HG03442 (cell line): ENCODE data around the gene KRTAP3-3.
"Not testable (repeated sequence)": the region's sequence is repeated elsewhere in the genome, so short reads cannot be mapped to it uniquely, and the experiment has no call there.

Experiments
- ATAC-seq: cut with Tn5 transposase; IDR thresholded peaks from one replicate; pipeline ENCODE4 v1.9.1; 2021; ENCODE audit warnings: mild to moderate bottlenecking, moderate library complexity; ENCODE audit not compliant: unreplicated experiment

KRTAP3-3 gene

DNA sequence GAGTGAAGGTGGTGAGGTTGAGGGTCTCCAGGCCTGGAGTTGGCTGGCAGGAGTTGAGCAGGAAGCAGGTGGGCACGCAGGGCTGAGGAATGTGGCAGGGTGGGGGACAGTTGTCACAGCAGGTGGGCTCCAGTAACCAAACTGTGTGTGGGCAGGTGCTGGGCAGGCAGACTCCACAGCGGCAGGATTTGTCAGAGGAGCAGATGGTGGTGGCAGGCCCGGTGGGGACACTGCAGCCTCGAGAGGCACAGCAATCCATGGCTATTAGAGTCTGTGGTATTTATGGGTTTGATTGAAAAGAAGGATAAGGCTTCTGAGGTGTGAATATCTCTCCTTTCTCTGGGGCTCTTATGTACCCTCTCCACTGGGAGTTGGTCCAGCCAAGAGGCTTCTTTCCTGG lies at the start of gene KRTAP3-3:
Gene KRTAP3-3 (minus strand): TSS at position 326 of the 400 bp plus-strand sequence. CDS start 67 bp downstream, at position 259.
- ATAC-seq = no peak

DNA sequence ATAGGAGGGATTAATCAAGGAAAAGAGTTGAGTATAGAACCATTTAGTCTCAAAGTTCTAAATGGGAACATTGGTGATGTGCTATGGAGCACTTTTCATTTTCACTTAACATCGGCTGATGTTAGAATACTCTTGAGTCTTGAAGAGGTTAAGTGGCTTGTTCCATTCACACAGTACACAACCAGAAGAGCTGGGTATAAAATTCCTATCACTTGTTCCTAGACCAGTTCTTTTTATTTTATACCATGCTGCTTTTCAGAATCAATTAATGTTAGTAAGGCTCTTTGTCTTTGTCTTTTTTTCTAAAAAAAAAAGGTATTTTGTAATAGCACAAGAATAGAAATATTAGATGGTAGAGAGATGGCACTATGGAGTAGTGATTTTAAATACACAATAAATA lies 49.0 kb upstream of the KRTAP3-3 start:
- ATAC-seq = no peak

DNA sequence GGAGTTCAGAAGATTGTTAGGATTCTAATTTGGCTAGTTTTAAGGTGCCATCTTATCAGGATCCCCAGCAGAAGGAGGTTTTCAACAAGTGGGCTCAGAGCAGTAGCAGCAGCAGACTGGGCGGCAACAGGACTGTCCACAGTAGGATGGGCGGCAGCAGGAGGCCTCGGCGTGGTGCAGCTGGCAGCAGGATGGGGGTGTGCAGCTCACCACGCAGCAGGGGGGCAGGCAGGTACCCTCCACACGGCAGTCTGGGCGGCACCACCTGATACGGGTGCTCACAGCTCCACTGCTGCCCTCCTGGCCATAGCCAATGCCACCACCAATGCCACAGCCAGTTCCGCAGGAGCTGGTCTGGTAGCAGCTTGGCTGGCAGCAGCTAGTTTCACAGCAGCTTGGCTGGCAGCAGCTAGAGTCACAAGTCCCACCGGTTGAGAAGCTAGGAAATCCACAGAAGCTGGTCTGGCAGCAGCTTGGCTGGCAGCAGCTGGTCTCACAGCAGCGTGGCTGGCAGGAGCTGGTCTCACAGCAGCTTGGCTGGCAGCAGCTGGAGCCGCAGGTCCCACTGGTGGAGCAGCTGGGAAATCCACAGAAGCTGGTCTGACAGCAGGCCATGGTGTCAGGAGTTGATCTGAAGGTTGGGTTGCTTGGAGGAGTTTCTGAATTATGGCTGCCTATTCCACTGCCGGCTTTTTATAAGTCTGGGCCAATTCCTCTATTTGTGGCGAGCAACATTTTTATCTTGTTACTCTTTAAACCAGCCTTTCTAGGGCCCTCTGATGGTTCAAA lies 47.0 kb upstream of the KRTAP3-3 start, which contains the start of gene KRTAP1-1:
Gene KRTAP1-1 (minus strand): TSS at position 668 of the 789 bp plus-strand sequence. CDS start 53 bp downstream, at position 615.
- ATAC-seq = not testable (repeated sequence)

DNA sequence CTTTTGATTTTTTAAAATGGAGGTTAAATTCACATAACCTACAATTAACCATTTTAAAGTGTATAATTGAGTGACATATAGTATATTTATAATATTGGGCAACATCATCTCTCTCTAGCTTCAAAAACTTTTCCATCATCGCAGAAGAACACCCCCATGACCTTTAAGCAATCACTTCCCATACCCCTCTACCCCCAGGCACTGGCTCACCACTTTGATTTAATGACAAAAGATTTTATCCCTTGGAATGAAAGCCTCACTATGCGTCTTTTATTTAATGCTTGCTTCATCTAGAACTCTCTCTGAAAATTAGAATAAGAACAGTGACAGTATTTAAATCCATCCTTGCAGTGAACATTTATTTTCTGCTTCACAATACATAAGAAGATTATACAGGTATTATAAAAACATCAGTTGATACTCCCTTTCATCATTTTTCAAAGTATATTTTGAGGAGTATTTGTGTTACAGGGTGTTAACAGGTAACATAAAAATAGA lies 43.9 kb upstream of the KRTAP3-3 start:
- no peak for ATAC-seq

DNA sequence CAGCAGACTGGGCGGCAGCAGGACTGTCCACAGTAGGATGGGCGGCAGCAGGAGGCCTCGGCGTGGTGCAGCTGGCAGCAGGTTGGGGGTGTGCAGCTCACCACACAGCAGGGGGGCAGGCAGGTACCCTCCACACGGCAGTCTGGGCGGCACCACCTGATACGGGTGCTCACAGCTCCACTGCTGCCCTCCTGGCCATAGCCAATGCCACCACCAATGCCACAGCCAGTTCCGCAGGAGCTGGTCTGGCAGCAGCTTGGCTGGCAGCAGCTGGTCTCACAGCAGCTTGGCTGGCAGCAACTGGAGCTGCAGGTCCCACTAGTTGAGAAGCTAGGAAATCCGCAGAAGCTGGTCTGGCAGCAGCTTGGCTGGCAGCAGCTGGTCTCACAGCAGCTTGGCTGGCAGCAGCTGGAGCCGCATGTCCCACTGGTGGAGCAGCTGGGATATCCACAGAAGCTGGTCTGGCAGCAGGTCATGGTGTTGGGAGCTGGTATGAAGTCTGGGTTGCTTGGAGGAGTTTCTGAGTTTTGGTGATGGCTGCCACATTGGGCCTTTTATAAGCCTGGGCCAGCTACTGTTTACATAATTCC lies 40.5 kb upstream of the KRTAP3-3 start, which contains the start of gene KRTAP1-3:
Gene KRTAP1-3 (minus strand): TSS at position 529 of the 590 bp plus-strand sequence. CDS start 53 bp downstream, at position 476.
- not testable (repeated sequence) for ATAC-seq

DNA sequence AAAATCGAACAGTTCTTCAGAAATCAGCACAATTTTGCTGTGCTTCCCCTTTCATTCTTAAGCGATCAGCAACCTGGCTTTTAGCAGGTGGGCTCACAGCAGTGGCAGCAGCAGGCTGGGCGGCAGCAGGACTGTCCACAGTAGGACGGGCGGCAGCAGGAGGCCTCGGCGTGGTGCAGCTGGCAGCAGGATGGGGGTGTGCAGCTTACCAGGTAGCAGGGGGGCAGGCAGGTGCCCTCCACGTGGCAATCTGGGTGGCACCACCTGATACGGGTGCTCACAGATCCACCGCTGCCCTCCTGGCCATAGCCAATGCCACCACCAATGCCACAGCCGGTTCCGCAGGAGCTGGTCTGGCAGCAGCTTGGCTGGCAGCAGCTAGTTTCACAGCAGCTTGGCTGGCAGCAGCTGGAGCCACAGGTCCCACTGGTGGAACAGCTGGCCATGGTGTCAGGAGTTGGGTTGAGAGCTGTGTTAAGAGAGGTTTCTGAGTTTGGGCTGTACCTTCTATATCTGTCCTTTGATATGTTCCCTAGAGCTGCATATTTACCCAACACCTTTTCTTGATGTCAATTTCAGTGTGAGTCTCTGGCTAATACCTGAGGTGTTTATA lies 35.8 kb upstream of the KRTAP3-3 start, which contains the start of gene KRTAP1-4:
Gene KRTAP1-4 (minus strand): TSS at position 563 of the 613 bp plus-strand sequence. CDS start 117 bp downstream, at position 446.
- no peak for ATAC-seq

DNA sequence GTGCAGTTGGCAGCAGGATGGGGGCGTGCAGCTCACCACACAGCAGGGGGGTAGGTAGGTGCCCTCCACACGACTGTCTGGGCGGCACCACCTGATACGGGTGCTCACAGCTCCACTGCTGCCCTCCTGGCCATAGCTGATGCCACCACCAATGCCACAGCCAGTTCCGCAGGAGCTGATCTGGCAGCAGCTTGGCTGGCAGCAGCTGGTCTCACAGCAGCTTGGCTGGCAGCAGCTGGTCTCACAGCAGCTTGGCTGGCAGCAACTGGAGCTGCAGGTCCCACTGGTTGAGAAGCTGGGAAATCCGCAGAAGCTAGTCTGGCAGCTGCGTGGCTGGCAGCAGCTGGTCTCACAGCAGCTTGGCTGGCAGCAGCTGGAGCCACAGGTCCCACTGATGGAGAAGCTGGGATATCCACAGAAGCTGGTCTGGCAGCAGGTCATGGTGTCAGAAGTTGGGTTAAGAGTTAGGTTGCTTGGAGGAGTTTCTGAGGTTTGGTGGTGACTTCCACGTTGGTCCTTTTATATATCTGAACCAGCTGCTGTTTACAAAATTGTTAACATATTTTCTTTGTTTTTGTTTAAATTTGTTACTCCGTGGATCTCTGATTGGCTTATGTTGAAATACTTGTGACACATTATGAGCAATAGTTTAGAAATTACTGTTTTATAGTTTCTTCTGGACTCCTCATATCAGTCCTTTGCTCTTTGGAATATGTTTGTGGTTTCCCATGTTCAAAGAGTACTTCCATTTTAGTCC lies 32.9 kb upstream of the KRTAP3-3 start, which contains the start of gene KRTAP1-5:
Gene KRTAP1-5 (minus strand): TSS at position 494 of the 757 bp plus-strand sequence. CDS start 53 bp downstream, at position 441.
- no peak for ATAC-seq

DNA sequence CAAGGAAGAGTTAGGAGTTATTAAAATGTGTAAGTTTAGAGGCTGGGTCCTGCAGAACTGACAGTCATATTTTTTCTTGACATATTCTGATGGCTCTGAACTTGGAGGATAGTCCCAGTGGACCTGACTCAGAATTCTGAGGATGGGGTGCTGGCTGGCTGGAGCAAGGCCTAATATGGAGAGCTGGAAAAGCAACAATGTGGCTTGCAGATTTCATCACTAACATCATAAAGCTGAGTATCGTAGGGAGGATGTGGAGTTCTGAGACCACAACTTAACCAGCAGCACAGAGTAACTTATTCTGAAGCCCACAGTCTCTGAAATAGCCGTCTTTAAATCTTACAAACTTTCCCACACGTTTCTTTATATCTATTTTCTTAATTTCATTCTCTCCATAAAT lies 30.7 kb upstream of the KRTAP3-3 start:
- no peak for ATAC-seq

DNA sequence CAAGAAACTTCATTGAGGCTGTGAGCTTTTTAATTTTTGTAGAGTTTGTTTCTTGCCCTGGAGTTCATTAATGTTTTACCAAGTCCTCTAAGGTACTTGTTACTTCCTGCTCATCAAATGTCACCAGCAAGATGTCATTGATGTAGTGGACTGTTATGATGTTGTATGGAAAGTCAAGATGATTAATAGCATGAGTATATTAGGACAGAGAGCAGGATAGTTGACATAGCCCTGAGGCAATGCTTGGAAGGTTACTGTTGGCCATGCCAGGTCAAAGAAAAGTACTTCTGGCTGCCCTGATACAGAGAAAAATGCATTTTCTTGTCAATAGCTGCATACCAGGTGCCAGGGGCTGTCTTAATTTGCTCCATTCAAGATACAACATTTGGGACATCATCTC lies 26.4 kb upstream of the KRTAP3-3 start:
- no peak for ATAC-seq

DNA sequence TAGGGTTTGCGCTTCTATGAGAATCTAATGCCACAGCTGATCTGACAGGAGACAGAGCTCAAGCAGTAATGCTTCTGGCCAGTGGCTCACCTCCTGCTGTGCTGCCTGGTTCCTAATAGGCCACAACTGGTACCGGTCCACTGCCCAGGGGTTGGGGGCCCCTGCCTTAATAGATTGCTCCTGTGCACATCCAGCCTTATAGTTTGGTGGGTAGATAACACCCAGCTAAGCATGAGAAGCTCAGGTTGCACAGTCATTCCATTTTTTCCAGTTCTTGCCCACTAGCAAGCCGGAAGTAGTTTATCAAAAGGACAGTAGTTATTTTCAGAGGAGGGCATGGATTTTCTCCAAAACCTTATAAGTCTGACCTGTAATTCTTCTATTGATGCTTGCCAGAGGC lies 25.5 kb upstream of the KRTAP3-3 start:
- ATAC-seq = no peak

DNA sequence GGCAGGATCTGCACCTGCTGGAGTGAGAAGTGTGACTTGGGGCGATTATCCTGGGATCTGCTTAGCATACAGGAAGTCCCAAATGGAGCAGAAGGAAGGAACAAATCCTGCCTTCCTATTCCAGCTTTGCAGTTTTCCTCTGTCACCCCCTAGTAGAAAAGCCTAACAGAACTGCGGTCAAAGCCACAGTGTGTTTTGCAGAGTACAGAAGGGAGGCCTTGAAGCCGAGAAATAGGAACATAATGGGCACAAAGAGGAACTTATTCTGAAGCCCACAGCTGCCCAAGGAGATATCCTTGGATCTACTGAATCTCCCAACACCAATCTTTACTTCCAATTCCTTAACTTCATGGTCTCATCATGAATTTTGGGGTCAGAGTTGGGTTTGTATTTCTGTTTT lies 24.6 kb upstream of the KRTAP3-3 start:
- no peak for ATAC-seq

DNA sequence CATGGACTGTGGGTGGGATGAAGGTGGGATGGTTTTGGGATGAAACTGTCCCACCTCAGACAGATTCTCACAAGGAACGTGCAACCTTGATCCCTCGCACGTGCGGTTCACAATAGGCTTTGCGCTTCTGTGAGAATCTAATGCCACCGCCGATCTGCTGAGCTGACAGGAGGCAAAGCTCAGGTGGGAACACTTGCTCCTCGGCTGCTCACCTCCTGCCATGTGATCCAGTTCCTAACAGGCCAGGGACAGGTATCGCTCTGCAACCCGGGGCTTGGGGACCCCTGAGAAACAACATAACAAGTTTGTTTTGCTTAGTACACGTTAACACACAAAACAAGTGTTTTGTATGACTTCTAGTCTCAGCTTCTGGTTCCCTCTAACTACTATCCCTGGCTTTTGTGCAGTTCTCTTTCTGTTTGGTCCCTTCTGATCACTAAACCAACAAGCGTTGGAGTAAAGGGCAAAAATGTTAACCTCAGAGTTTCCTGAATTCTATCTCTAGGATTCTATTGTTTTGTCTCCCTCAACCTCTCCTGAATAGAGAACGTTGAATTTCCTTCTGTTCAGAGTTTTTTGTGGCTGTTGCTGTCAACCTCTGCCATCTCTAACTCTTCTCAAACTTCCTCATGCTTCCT lies 22.7 kb upstream of the KRTAP3-3 start:
- ATAC-seq = no peak

DNA sequence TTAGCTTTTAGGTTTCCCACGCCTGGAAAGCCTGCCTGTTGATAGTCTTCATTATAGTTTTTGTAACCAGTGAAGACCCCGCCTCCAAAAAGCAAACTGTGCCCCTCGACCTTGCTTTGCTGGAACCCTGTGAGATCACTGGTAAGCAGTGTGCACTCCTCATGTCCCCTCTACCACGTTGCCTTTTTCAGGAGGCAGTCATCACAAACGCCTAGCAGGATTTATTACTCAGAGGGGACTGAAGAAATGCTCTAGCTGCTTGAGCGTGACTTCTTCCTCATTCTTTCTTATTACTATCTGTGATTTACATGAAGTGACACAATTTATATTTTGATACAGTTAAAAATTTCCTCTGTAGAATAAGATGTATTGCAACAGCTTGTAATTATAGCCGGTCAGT lies 21.5 kb upstream of the KRTAP3-3 start:
- no peak for ATAC-seq

DNA sequence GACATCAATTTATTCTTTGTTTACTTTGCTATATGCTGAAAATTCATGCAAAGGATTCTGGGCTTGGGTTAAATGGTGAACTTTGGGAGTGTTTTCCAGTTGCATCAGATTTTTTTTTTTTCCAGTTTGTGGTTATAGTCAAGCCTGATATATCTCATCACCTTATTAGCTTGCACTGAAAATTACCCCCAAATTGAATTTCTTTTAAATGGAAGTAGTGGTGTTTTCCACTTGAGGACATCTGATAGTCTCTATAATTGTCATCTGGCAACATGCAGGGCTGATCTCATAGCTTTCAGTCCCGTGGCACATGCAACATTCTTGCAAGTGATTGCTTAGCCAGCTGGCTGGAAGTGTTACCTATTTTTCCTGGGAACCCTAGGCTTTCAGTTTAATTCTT lies 19.6 kb upstream of the KRTAP3-3 start:
- no peak for ATAC-seq

DNA sequence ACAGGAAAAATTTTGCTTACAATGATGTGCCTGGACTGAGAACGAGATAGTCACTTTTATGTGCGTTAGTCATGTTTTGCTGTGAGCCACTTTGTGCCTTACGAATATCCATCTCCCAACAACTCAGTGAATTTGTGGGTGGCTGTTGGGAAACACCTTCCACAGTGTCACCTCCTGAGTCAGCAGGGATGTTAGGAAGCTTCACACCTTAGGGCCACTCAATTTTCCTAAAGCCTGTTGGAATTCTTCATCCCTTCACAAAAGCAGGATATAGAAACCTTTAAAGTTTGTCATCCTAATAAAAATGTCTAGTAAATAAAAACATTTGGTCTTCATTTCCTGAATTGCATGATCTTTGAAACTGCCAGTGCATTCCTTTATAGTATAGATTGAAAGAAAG lies 19.2 kb upstream of the KRTAP3-3 start:
- ATAC-seq = no peak

DNA sequence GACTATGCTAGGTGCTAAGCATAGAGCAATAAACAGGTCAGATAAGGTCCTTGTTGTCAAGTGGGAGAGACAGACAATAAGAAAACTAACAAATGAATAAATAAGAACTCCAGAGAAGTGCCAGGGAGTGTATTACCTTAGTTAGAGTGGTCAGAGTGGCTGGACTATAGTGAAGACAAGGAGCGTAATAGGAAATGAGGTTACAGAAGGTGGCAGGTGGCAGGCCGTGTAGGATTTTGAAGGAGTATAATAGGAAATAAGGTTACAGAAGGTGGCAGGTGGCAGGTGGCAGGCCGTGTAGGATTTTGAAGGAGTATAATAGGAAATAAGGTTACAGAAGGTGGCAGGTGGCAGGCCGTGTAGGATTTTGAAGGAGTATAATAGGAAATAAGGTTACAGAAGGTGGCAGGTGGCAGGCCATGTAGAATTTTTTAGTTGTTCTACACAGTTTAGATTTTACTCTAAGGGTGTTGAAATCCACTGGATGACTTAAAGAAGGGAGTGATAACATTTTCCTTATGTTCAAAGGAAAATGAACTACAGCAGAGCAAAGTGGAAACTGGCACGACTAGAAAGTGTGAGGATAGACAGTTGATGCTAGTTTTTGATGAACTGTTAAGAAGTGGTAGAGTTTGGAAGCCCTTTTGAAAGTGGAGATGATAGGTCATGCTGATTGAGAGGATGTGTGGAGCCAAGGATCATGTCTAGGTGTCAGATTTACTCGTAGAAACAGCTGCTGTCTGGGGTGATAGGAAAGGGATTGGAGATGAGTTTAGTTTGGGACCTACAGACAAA lies 18.6 kb upstream of the KRTAP3-3 start:
- no peak for ATAC-seq

DNA sequence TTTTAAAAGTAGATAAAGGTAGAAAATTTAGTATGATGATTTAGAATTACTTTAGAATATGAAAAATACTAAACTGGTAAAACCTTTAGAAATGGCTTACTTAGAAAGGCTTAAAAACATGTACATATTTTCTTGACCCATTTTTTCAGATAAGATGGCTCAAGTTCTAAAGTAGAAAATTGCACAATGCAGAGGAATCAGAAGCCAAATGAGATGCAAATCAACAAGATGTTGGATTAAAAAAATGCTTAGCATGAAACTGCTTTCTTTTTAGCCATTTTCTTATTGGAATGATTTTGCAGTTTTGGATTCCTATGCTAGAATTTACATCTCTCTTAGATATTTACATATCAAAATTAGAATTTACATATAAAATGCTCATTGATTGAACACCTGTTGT lies 16.5 kb upstream of the KRTAP3-3 start:
- ATAC-seq = no peak

DNA sequence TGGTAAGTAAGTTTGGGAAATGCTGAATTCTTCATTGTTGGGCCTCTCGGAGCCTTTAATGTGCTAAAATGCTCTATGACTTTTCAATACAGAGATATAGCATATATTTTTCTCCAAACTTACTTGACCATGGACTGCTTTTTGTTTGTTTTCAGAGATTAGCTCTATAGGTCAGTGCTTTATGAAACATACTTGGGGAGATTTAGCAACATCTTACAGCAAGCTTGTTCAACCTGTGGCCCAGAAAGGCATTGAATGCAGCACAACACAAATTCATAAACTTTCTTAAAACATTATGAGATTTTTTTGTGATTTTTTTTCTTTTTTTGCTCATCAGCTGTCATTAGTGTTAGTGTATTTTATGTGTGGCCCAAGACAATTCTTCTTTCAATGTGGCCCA lies 16.0 kb upstream of the KRTAP3-3 start:
- ATAC-seq = no peak

DNA sequence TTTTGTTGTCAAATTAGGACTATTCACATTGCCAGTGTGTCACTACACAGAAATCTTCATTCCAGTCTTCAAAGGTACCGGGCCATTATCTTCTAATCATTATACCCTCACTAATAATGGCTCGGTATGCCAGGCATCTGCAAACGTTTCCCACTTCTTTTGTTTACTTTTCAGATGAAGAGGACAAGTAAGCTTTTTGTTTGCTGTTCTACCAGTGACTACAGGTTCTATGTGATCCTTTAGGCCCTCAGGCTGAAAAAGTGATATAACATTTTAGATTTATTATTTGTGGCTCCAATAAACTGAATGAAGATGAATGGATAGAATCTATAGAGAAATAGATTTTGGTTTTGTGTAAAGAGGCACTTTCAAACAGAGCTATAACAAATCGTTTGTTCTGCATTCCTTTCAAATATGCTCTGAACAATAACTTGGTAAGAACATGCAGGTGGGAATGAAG lies 15.4 kb upstream of the KRTAP3-3 start:
- no peak for ATAC-seq
